ENCODE data around the gene LYPD5.

The LYPD5 gene

GRCh38 chr19:43759515-43759914 lies 42.7 kb downstream of the LYPD5 start:
- H3F3A ChIP-seq (ENCODE audit: insufficient read depth) = peaks cover 42% of the 10 kb centered on the region
- H3K27ac ChIP-seq (ENCODE audit: low read depth, low read length) = peak overlapping the region; percentile 95

GRCh38 chr19:43755256-43755801 lies 46.9 kb downstream of the LYPD5 start:
- TF ChIP-seq EZH2phosphoT487 (conservative IDR thresholded peaks at IDR 0.05; ENCODE audit: low read length) (no peak), CTCF (IDR thresholded peaks at IDR 0.05; ENCODE audit: insufficient read depth, low read length, poor library complexity, severe bottlenecking) (no peak)

More at GRCh38 chr19:43759515-43759914, 42.7 kb downstream of the LYPD5 start:
- H3K79me2 ChIP-seq (ENCODE audit: insufficient read depth, low read length) = peaks cover 9% of the 10 kb centered on the region; the same call in 1 of the 2 replicates
- H3K4me3 ChIP-seq (ENCODE audit: insufficient read depth, low read length, poor library complexity, severe bottlenecking) = no peak overlapping the region
- peak overlapping the region; percentile 32 for H3K9ac ChIP-seq (ENCODE audit: low read length)
- no peaks in the 10 kb centered on the region for H3K9me2 ChIP-seq (replicated peaks; ENCODE audit: insufficient read depth, low read length)
- no peaks in the 10 kb centered on the region for H4K20me1 ChIP-seq (ENCODE audit: low read depth, low read length)
- no peaks in the 10 kb centered on the region for H3K9me3 ChIP-seq (ENCODE audit: insufficient read depth, low read length)
- H3K27me3 ChIP-seq (ENCODE audit: low read length) = no peaks in the 10 kb centered on the region
- no peaks in the 10 kb centered on the region for H3K36me3 ChIP-seq (ENCODE audit: low read length)
- peak overlapping the region; percentile 32 for H3K4me2 ChIP-seq (ENCODE audit: low read depth, low read length, poor library complexity, severe bottlenecking)
- TF ChIP-seq CTCF (IDR thresholded peaks at IDR 0.05; ENCODE audit: insufficient read depth, low read length, poor library complexity, severe bottlenecking) (no peak), EZH2phosphoT487 (conservative IDR thresholded peaks at IDR 0.05; ENCODE audit: low read length) (no peak)
- H2AFZ ChIP-seq (ENCODE audit: low read depth, low read length, severe bottlenecking) = peak overlapping the region; percentile 9

GRCh38 chr19:43754503-43755255 lies 47.6 kb downstream of the LYPD5 start, which contains the start of gene SMG9:
Gene SMG9 (minus strand): TSS chr19:43754962. CDS start chr19:43750741, 4,221 bp downstream.
- peak within 1 kb of the TSS; percentile 95 for H3K27ac ChIP-seq (ENCODE audit: low read depth, low read length)
- H2AFZ ChIP-seq (ENCODE audit: low read depth, low read length, severe bottlenecking) = peak within 1 kb of the TSS; percentile 3
- H3K9me2 ChIP-seq (replicated peaks; ENCODE audit: insufficient read depth, low read length) = no peaks in the 10 kb centered on the region
- H3K27me3 ChIP-seq (ENCODE audit: low read length) = no peaks in the 10 kb centered on the region
- H4K20me1 ChIP-seq (ENCODE audit: low read depth, low read length) = no peaks in the 10 kb centered on the region
- H3K4me2 ChIP-seq (ENCODE audit: low read depth, low read length, poor library complexity, severe bottlenecking) = peak within 1 kb of the TSS; percentile 83
- H3K36me3 ChIP-seq (ENCODE audit: low read length) = no peaks in the 10 kb centered on the region
- no peak for TF ChIP-seq EZH2phosphoT487 (conservative IDR thresholded peaks at IDR 0.05; ENCODE audit: low read length)
- H3K9ac ChIP-seq (ENCODE audit: low read length) = peak within 1 kb of the TSS; percentile 94
- H3K9me3 ChIP-seq (ENCODE audit: insufficient read depth, low read length) = no peaks in the 10 kb centered on the region
- H3K4me3 ChIP-seq (ENCODE audit: insufficient read depth, low read length, poor library complexity, severe bottlenecking) = peak within 1 kb of the TSS; percentile 77
- peaks cover 24% of the 10 kb centered on the region for H3K79me2 ChIP-seq (ENCODE audit: insufficient read depth, low read length)
- H3F3A ChIP-seq (ENCODE audit: insufficient read depth) = peaks cover 52% of the 10 kb centered on the region

More at GRCh38 chr19:43755256-43755801, 46.9 kb downstream of the LYPD5 start:
- Histone ChIP-seq H3K27me3 (ENCODE audit: low read length) (no peaks in the 10 kb centered on the region), H3K4me2 (ENCODE audit: low read depth, low read length, poor library complexity, severe bottlenecking) (peak overlapping the region; percentile 83), H3K4me3 (ENCODE audit: insufficient read depth, low read length, poor library complexity, severe bottlenecking) (peak overlapping the region; percentile 77), H3K79me2 (ENCODE audit: insufficient read depth, low read length) (peaks cover 24% of the 10 kb centered on the region), H3F3A (ENCODE audit: insufficient read depth) (peaks cover 53% of the 10 kb centered on the region), H2AFZ (ENCODE audit: low read depth, low read length, severe bottlenecking) (no peak overlapping the region), H3K9me2 (replicated peaks; ENCODE audit: insufficient read depth, low read length) (no peaks in the 10 kb centered on the region), H3K9me3 (ENCODE audit: insufficient read depth, low read length) (no peaks in the 10 kb centered on the region), H3K36me3 (ENCODE audit: low read length) (no peaks in the 10 kb centered on the region), H3K27ac (ENCODE audit: low read depth, low read length) (peak overlapping the region; percentile 95), H3K9ac (ENCODE audit: low read length) (peak overlapping the region; percentile 94), H4K20me1 (ENCODE audit: low read depth, low read length) (no peaks in the 10 kb centered on the region)

- peaks cover 47% of the 10 kb centered on the region for H3F3A ChIP-seq (ENCODE audit: insufficient read depth)
- peak overlapping the region; percentile 77 for H3K4me3 ChIP-seq (ENCODE audit: insufficient read depth, low read length, poor library complexity, severe bottlenecking)
- no peaks in the 10 kb centered on the region for H3K9me3 ChIP-seq (ENCODE audit: insufficient read depth, low read length)
- H3K27ac ChIP-seq (ENCODE audit: low read depth, low read length) = peak overlapping the region; percentile 95
- H3K9ac ChIP-seq (ENCODE audit: low read length) = peak overlapping the region; percentile 94
- peak overlapping the region; percentile 83 for H3K4me2 ChIP-seq (ENCODE audit: low read depth, low read length, poor library complexity, severe bottlenecking)
- H2AFZ ChIP-seq (ENCODE audit: low read depth, low read length, severe bottlenecking) = peak overlapping the region; percentile 3
- peaks cover 24% of the 10 kb centered on the region for H3K79me2 ChIP-seq (ENCODE audit: insufficient read depth, low read length)
- H3K9me2 ChIP-seq (replicated peaks; ENCODE audit: insufficient read depth, low read length) = no peaks in the 10 kb centered on the region
- H3K36me3 ChIP-seq (ENCODE audit: low read length) = no peaks in the 10 kb centered on the region
- TF ChIP-seq CTCF (IDR thresholded peaks at IDR 0.05; ENCODE audit: insufficient read depth, low read length, poor library complexity, severe bottlenecking) (no peak), EZH2phosphoT487 (conservative IDR thresholded peaks at IDR 0.05; ENCODE audit: low read length) (no peak)
- H3K27me3 ChIP-seq (ENCODE audit: low read length) = no peaks in the 10 kb centered on the region
- H4K20me1 ChIP-seq (ENCODE audit: low read depth, low read length) = no peaks in the 10 kb centered on the region
These were observed 48.1 kb downstream of the LYPD5 start for GRCh38 chr19:43754253-43754502.
